MM.1S (cell line): Measurements from ENCODE around the gene MRPL46.

Experiments used
- CTCF ChIP-seq: fragments of 300-600 bp; sonication (generic); IDR thresholded peaks from 2 replicates; pipeline ENCODE4 v1.5.1; 2016; ENCODE audit warnings: antibody characterized with exemption, low read length, mixed read lengths
- EZH2 ChIP-seq: fragments of 300-600 bp; sonication (generic); optimal IDR thresholded peaks from 2 replicates; pipeline ENCODE3; 2017; ENCODE audit warnings: low read depth, mild to moderate bottlenecking, antibody characterized with exemption, low read length, mixed read lengths
- EZH2phosphoT487 ChIP-seq: fragments of 300-600 bp; sonication (generic); IDR thresholded peaks from 2 replicates; pipeline ENCODE4 v1.6.1; 2018; ENCODE audit warnings: antibody characterized with exemption, low read length

DNA sequence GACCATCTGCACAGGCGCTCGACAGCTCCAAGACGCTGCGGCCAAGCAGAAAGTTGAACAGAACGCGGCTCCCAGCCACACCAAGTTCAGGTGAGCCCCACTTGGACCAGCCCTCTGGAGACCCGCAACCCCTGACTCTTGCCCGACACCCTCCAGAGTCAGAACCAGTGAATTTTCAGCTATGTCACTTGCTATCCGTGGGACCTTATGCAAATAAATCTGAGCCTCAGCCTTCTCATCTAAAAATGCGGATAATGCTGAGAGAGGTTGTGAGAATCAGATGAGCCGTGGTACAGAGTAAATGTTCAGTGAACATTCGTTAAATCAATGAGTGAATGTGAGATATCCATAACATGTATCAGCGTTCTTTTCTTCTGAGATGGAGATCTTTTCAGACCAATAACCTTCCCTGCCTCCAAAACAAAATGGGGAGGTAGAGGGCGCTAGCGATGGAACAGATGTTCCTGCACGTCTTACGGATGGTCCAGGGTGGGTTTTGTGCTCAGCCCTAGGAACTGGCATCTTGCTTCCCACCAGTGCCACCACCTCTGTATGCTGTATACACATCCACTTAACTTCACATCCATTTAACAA lies 844 bp upstream of the MRPL46 start:
- TF ChIP-seq CTCF (peak; percentile 44), EZH2 (no peak), EZH2phosphoT487 (no peak)
